Measurements from ENCODE around the gene ACOT11. TPM values are rescaled to one million over a fixed set of nuclear protein-coding genes. Genes with fewer than 3 reads are reported as not detected.

Gene ACOT11
- polyA plus RNA-seq, 1 of the 3 experiments (the other 2 are of a cell fraction) = 6.9 TPM

- H3K4me3 ChIP-seq (ENCODE audit: low read depth in 2 of 2, low read length in 1 of 2) = peak overlapping the region; percentile 36 to 61; a peak in 3 of 4 replicates
- H2AFZ ChIP-seq (ENCODE audit: low read depth) = peak overlapping the region; percentile 80; the same call in 1 of the 2 replicates
- no peak for DNase-seq
- no peaks in the 10 kb centered on the region for H3K36me3 ChIP-seq (replicated peaks in 1 of 2; ENCODE audit: control insufficient read depth in 1 of 2, insufficient read depth in 2 of 2, low read length in 1 of 2)
- H3K9ac ChIP-seq = peak overlapping the region; percentile 73; the same call in 1 of the 2 replicates
- WGBS (ENCODE audit: low lambda C conversion rate) = 76% methylated on average over 12 of the region's 12 CpGs
- CTCF ChIA-PET = interaction anchor here (1.0 to 1.9 kb wide), 4 partner anchors 23 to 54 kb away, joined by 3 to 5 read pairs (median 4); no protein-coding TSS in a partner anchor
- H3K9me2 ChIP-seq = no peaks in the 10 kb centered on the region
- no peak for TF ChIP-seq CHD2 (IDR thresholded peaks at IDR 0.05; ENCODE audit: low read length, partially characterized antibody)
- TF ChIP-seq USF1 (IDR thresholded peaks at IDR 0.05; ENCODE audit: borderline replicate concordance, low read depth) = no peak
- TF ChIP-seq GABPA (IDR thresholded peaks at IDR 0.05; ENCODE audit: low read depth) = no peak
- no peak for TF ChIP-seq JUND (IDR thresholded peaks at IDR 0.05)
- no peak for TF ChIP-seq FOXM1 (IDR thresholded peaks at IDR 0.05; ENCODE audit: low read depth)
- no peak for TF ChIP-seq TEAD4 (IDR thresholded peaks at IDR 0.05; ENCODE audit: borderline replicate concordance, insufficient read depth)
- TF ChIP-seq MXI1 (IDR thresholded peaks at IDR 0.05; ENCODE audit: low read depth, low read length) = no peak
- no peak for TF ChIP-seq TCF12 (IDR thresholded peaks at IDR 0.05)
- H3K4me1 ChIP-seq (ENCODE audit: control insufficient read depth in 1 of 2, insufficient read depth in 2 of 2, low read depth in 1 of 2, low read length in 1 of 2) = peaks cover 29 to 54% of the 10 kb centered on the region in 2 experiments
- H3K79me2 ChIP-seq (ENCODE audit: insufficient read depth) = no peaks in the 10 kb centered on the region; the same call in 1 of the 2 replicates
- peak overlapping the region; percentile 79 to 90 for H3K27ac ChIP-seq (ENCODE audit: low read depth in 2 of 2, low read length in 1 of 2)
- POLR2A ChIA-PET = no interaction called here
- H3K4me2 ChIP-seq = peak overlapping the region; percentile 88
- H3F3A ChIP-seq (replicated peaks; ENCODE audit: insufficient read depth) = peaks cover 19% of the 10 kb centered on the region
- H4K20me1 ChIP-seq (ENCODE audit: insufficient read depth) = no peaks in the 10 kb centered on the region
- no peaks in the 10 kb centered on the region for H3K27me3 ChIP-seq (ENCODE audit: insufficient read depth)
- no peaks in the 10 kb centered on the region for H3K9me3 ChIP-seq
These were observed 5.0 kb upstream of the ACOT11 start for GRCh38 chr1:54542962-54543539.

GRCh38 chr1:54543729-54544496 lies 4.1 kb upstream of the ACOT11 start:
- Histone ChIP-seq H3K27ac (ENCODE audit: low read depth in 2 of 2, low read length in 1 of 2) (peak overlapping the region; percentile 79 to 90), H3K36me3 (replicated peaks in 1 of 2; ENCODE audit: control insufficient read depth in 1 of 2, insufficient read depth in 2 of 2, low read length in 1 of 2) (no peaks in the 10 kb centered on the region), H3K4me1 (ENCODE audit: control insufficient read depth in 1 of 2, insufficient read depth in 2 of 2, low read depth in 1 of 2, low read length in 1 of 2) (peaks cover 33 to 63% of the 10 kb centered on the region in 2 experiments), H3K4me2 (peak overlapping the region; percentile 88; the same call in 1 of the 2 replicates), H3K9ac (no peak overlapping the region), H3K9me3 (no peaks in the 10 kb centered on the region), H3K79me2 (ENCODE audit: insufficient read depth) (no peaks in the 10 kb centered on the region; the same call in 1 of the 2 replicates), H3K9me2 (no peaks in the 10 kb centered on the region), H2AFZ (ENCODE audit: low read depth) (no peak overlapping the region), H3K27me3 (ENCODE audit: insufficient read depth) (no peaks in the 10 kb centered on the region), H3K4me3 (ENCODE audit: low read depth in 2 of 2, low read length in 1 of 2) (no peak overlapping the region), H3F3A (replicated peaks; ENCODE audit: insufficient read depth) (peaks cover 19% of the 10 kb centered on the region), H4K20me1 (ENCODE audit: insufficient read depth) (no peaks in the 10 kb centered on the region)
- WGBS (ENCODE audit: low lambda C conversion rate) = 63% methylated on average over 13 of the region's 13 CpGs
- DNase-seq = peak; percentile 78
- CTCF ChIA-PET = interaction anchor here (0.7 to 1.9 kb wide), 2 partner anchors 27 to 45 kb away, joined by 3 to 5 read pairs; no protein-coding TSS in a partner anchor
- POLR2A ChIA-PET = no interaction called here
- no peak for TF ChIP-seq NRF1 (IDR thresholded peaks at IDR 0.05; ENCODE audit: low read depth, low read length)
- peak; percentile 92 for TF ChIP-seq NFIC (IDR thresholded peaks at IDR 0.05; ENCODE audit: borderline replicate concordance)
- TF ChIP-seq RAD21 (IDR thresholded peaks at IDR 0.05; ENCODE audit: low read length) = peak; percentile 27
- TF ChIP-seq MEF2A (IDR thresholded peaks at IDR 0.05; ENCODE audit: borderline replicate concordance, low read depth) = no peak
- peak; percentile 91 for TF ChIP-seq RCOR1 (IDR thresholded peaks at IDR 0.05; ENCODE audit: low read length)
- TF ChIP-seq PBX3 (IDR thresholded peaks at IDR 0.05) = peak; percentile 87
- TF ChIP-seq MXI1 (IDR thresholded peaks at IDR 0.05; ENCODE audit: low read depth, low read length) = peak; percentile 79
- TF ChIP-seq USF1 (IDR thresholded peaks at IDR 0.05; ENCODE audit: borderline replicate concordance, low read depth) = peak; percentile 37; the same call in 1 of the 2 replicates
- TF ChIP-seq POLR2AphosphoS5 (IDR thresholded peaks at IDR 0.05; ENCODE audit: low read depth, low read length) = peak; percentile 75
- peak; percentile 51; the same call in 1 of the 2 replicates for TF ChIP-seq GATA2 (CRISPR knock-in tag; IDR thresholded peaks at IDR 0.05)
- 0 out of 2 replicates have a peak, but pooled peaks have one; percentile 24 for TF ChIP-seq FOXM1 (IDR thresholded peaks at IDR 0.05; ENCODE audit: low read depth)
- peak; percentile 75 for TF ChIP-seq CHD2 (IDR thresholded peaks at IDR 0.05; ENCODE audit: low read length, partially characterized antibody)
- no peak for TF ChIP-seq YY1 (IDR thresholded peaks at IDR 0.05; ENCODE audit: low read depth)
- no peak for TF ChIP-seq GABPA (IDR thresholded peaks at IDR 0.05; ENCODE audit: low read depth)
- TF ChIP-seq EZH2phosphoT487 (IDR thresholded peaks at IDR 0.05; ENCODE audit: borderline replicate concordance, low read depth) = no peak
- TF ChIP-seq TAF1 (IDR thresholded peaks at IDR 0.05; ENCODE audit: borderline replicate concordance, low read depth, low read length) = no peak
- TF ChIP-seq TEAD4 (IDR thresholded peaks at IDR 0.05; ENCODE audit: borderline replicate concordance, insufficient read depth) = no peak
- TF ChIP-seq FOXJ3 (CRISPR knock-in tag; IDR thresholded peaks at IDR 0.05) = peak; percentile 90
- peak; percentile 60; the same call in 1 of the 2 replicates for TF ChIP-seq JUND (IDR thresholded peaks at IDR 0.05)
- TF ChIP-seq SMC3 (IDR thresholded peaks at IDR 0.05; ENCODE audit: low read depth, low read length) = no peak
